Measurements from ENCODE around the gene SLC4A4.

The SLC4A4 gene

DNA sequence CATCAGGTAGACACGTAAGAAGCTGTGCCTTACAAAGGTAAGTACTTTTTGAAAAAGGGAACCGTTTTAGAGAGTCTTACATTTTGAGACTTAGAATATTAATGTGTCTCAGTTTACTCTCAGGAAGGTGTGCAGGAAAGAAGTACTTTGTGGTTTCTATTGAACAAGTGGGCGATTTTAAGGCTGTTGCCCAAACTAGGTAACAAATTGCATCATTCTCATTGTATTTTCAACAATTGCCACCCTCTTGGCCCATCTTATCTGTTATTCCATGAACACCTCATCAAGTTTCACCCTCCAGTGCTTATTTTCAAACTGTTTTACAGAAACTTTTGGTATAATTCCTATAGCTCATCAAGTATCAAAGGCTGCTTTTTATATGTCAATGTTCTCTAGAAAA lies 158.3 kb downstream of the SLC4A4 start:
- Histone ChIP-seq H3K14ac (ENCODE audit: low read length) (no peak overlapping the region), H2BK120ac (ENCODE audit: low read depth, low read length) (no peak overlapping the region), H3K4me2 (ENCODE audit: insufficient read depth, low read length, poor library complexity, severe bottlenecking) (no peak overlapping the region), H3K9ac (ENCODE audit: low read depth, low read length, poor library complexity) (no peak overlapping the region), H2AFZ (ENCODE audit: low read length) (no peak overlapping the region), H3K18ac (ENCODE audit: low read length) (no peak overlapping the region), H3K27ac (replicated peaks; ENCODE audit: low read length) (no peak overlapping the region), H3K4ac (ENCODE audit: low read length) (no peak overlapping the region), H3K79me1 (ENCODE audit: low read depth, low read length) (no peaks in the 10 kb centered on the region), H2BK15ac (ENCODE audit: low read length) (no peak overlapping the region), H2BK12ac (ENCODE audit: low read length) (no peak overlapping the region), H3K27me3 (ENCODE audit: control insufficient read depth in 3 of 3, insufficient read depth in 3 of 3, low read depth in 1 of 3, low read length in 3 of 3) (no peaks in the 10 kb centered on the region), H4K8ac (ENCODE audit: low read depth, low read length) (no peak overlapping the region), H3K4me1 (ENCODE audit: control insufficient read depth in 2 of 2, insufficient read depth in 1 of 2, low read depth in 1 of 2, low read length in 2 of 2) (no peaks in the 10 kb centered on the region), H2BK5ac (ENCODE audit: low read length) (no peak overlapping the region), H4K91ac (ENCODE audit: low read depth, low read length, poor library complexity) (no peak overlapping the region), H2AK5ac (ENCODE audit: low read depth, low read length) (no peak overlapping the region), H3K9me3 (replicated peaks in 1 of 2; ENCODE audit: control insufficient read depth in 2 of 2, insufficient read depth in 1 of 2, low read depth in 1 of 2, low read length in 2 of 2) (no peaks in the 10 kb centered on the region), H3K23ac (ENCODE audit: low read depth, low read length, poor library complexity) (no peak overlapping the region), H3K4me3 (ENCODE audit: low read length in 2 of 2) (no peak overlapping the region), H3K36me3 (replicated peaks in 1 of 2; ENCODE audit: control insufficient read depth in 2 of 2, insufficient read depth in 2 of 2, low read length in 2 of 2) (no peaks in the 10 kb centered on the region)
- WGBS, 2 donors (ENCODE audit: extremely low coverage in 2 of 2, insufficient read length in 2 of 2, insufficient replicate concordance in 1 of 2) = no CpG with 5 or more reads among the region's 3 CpGs
- no peak for DNase-seq (ENCODE audit: low spot score)

DNA sequence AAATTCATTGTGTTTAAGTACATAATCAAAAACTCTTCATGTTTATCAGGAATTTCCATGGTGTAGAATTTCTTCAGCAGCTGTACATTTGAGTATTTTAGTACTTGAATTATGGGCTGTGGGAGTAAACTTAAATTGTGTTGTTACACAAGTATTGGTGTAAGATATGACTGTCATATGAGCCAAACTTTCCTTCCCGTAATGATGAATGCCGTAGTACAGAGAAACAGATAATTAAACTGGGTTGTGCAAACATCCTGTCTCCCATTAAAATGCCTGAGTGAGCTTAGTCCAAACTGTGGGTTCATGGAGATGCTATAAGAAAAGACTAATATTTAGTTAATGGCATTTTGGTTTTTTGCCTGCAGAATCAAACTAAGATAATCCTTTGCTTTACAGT lies 159.2 kb downstream of the SLC4A4 start:
- Histone ChIP-seq H2AFZ (ENCODE audit: low read length) (no peak overlapping the region), H3K4me2 (ENCODE audit: insufficient read depth, low read length, poor library complexity, severe bottlenecking) (no peak overlapping the region), H4K91ac (ENCODE audit: low read depth, low read length, poor library complexity) (no peak overlapping the region), H3K27ac (replicated peaks; ENCODE audit: low read length) (no peak overlapping the region), H3K14ac (ENCODE audit: low read length) (no peak overlapping the region), H3K36me3 (replicated peaks in 1 of 2; ENCODE audit: control insufficient read depth in 2 of 2, insufficient read depth in 2 of 2, low read length in 2 of 2) (no peaks in the 10 kb centered on the region), H4K8ac (ENCODE audit: low read depth, low read length) (no peak overlapping the region), H3K4me3 (ENCODE audit: low read length in 2 of 2) (no peak overlapping the region), H2BK120ac (ENCODE audit: low read depth, low read length) (no peak overlapping the region), H3K9me3 (replicated peaks in 1 of 2; ENCODE audit: control insufficient read depth in 2 of 2, insufficient read depth in 1 of 2, low read depth in 1 of 2, low read length in 2 of 2) (no peaks in the 10 kb centered on the region), H3K27me3 (ENCODE audit: control insufficient read depth in 3 of 3, insufficient read depth in 3 of 3, low read depth in 1 of 3, low read length in 3 of 3) (no peaks in the 10 kb centered on the region), H2BK12ac (ENCODE audit: low read length) (no peak overlapping the region), H2AK5ac (ENCODE audit: low read depth, low read length) (no peak overlapping the region), H3K23ac (ENCODE audit: low read depth, low read length, poor library complexity) (no peak overlapping the region), H3K9ac (ENCODE audit: low read depth, low read length, poor library complexity) (no peak overlapping the region), H2BK15ac (ENCODE audit: low read length) (no peak overlapping the region), H3K79me1 (ENCODE audit: low read depth, low read length) (no peaks in the 10 kb centered on the region), H2BK5ac (ENCODE audit: low read length) (no peak overlapping the region), H3K4me1 (ENCODE audit: control insufficient read depth in 2 of 2, insufficient read depth in 1 of 2, low read depth in 1 of 2, low read length in 2 of 2) (no peaks in the 10 kb centered on the region), H3K18ac (ENCODE audit: low read length) (no peak overlapping the region), H3K4ac (ENCODE audit: low read length) (no peak overlapping the region)
- WGBS, 2 donors (ENCODE audit: extremely low coverage in 2 of 2, insufficient read length in 2 of 2, insufficient replicate concordance in 1 of 2) = no CpG with 5 or more reads among the region's 2 CpGs
- no peak for DNase-seq (ENCODE audit: low spot score)

DNA sequence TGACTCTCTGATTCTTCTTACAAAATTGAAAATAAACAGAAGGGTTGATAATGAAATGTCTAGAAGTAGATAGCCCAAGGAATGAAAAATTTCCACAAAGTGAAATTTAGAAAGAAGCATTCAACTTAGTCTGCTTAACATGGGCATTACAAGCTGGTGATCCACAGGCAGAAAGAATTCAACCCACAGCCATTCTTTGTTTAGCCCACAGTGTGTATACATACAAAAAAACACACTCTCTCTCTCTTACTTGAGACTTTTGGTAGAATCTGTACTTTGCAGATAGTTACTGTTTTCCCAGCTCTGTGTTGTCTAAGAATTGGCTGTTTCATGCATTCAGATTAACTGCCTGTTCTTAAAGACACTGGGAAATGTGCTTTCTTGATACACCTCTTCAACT lies 159.8 kb downstream of the SLC4A4 start:
- H2BK12ac ChIP-seq (ENCODE audit: low read length) = no peak overlapping the region
- H3K4me2 ChIP-seq (ENCODE audit: insufficient read depth, low read length, poor library complexity, severe bottlenecking) = no peak overlapping the region
- no peaks in the 10 kb centered on the region for H3K79me1 ChIP-seq (ENCODE audit: low read depth, low read length)
- no peak overlapping the region for H3K9ac ChIP-seq (ENCODE audit: low read depth, low read length, poor library complexity)
- no peaks in the 10 kb centered on the region for H3K36me3 ChIP-seq (replicated peaks in 1 of 2; ENCODE audit: control insufficient read depth in 2 of 2, insufficient read depth in 2 of 2, low read length in 2 of 2)
- H3K27ac ChIP-seq (replicated peaks; ENCODE audit: low read length) = no peak overlapping the region
- no peaks in the 10 kb centered on the region for H3K27me3 ChIP-seq (ENCODE audit: control insufficient read depth in 3 of 3, insufficient read depth in 3 of 3, low read depth in 1 of 3, low read length in 3 of 3)
- no peak overlapping the region for H4K91ac ChIP-seq (ENCODE audit: low read depth, low read length, poor library complexity)
- no peak overlapping the region for H3K4ac ChIP-seq (ENCODE audit: low read length)
- H3K14ac ChIP-seq (ENCODE audit: low read length) = no peak overlapping the region
- no peaks in the 10 kb centered on the region for H3K9me3 ChIP-seq (replicated peaks in 1 of 2; ENCODE audit: control insufficient read depth in 2 of 2, insufficient read depth in 1 of 2, low read depth in 1 of 2, low read length in 2 of 2)
- H3K23ac ChIP-seq (ENCODE audit: low read depth, low read length, poor library complexity) = no peak overlapping the region
- no peak overlapping the region for H2BK120ac ChIP-seq (ENCODE audit: low read depth, low read length)
- no peaks in the 10 kb centered on the region for H3K4me1 ChIP-seq (ENCODE audit: control insufficient read depth in 2 of 2, insufficient read depth in 1 of 2, low read depth in 1 of 2, low read length in 2 of 2)
- H2AK5ac ChIP-seq (ENCODE audit: low read depth, low read length) = no peak overlapping the region
- H2BK5ac ChIP-seq (ENCODE audit: low read length) = no peak overlapping the region
- H3K4me3 ChIP-seq (ENCODE audit: low read length in 2 of 2) = no peak overlapping the region
- H2AFZ ChIP-seq (ENCODE audit: low read length) = peak overlapping the region; percentile 31
- no peak overlapping the region for H2BK15ac ChIP-seq (ENCODE audit: low read length)
- no peak overlapping the region for H3K18ac ChIP-seq (ENCODE audit: low read length)
- no peak overlapping the region for H4K8ac ChIP-seq (ENCODE audit: low read depth, low read length)
- DNase-seq (ENCODE audit: low spot score) = no peak

DNA sequence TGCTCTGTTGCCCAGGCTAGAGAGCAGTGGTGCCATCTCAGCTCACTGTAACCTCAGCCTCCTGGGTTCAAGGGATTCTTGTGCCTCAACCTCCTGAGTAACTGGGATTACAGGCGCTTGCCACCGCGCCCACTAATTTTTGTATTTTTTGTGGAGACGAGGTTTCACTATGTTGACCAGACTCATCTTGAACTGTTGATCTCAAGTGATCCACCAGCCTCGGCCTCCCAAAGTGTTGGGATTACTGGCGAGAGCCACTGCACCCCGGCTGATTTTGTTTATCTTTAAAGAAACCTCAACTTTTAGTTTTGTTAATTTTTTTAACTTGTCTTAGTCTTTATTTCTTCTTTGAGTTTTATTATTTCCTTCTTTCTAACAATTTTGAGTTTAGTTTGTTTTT lies 163.2 kb downstream of the SLC4A4 start:
- H3K79me1 ChIP-seq (ENCODE audit: low read depth, low read length) = no peaks in the 10 kb centered on the region
- no peak overlapping the region for H2BK5ac ChIP-seq (ENCODE audit: low read length)
- H3K4me2 ChIP-seq (ENCODE audit: insufficient read depth, low read length, poor library complexity, severe bottlenecking) = no peak overlapping the region
- H3K27me3 ChIP-seq (ENCODE audit: control insufficient read depth in 3 of 3, insufficient read depth in 3 of 3, low read depth in 1 of 3, low read length in 3 of 3) = no peaks in the 10 kb centered on the region
- no peak overlapping the region for H3K27ac ChIP-seq (replicated peaks; ENCODE audit: low read length)
- no peak overlapping the region for H3K14ac ChIP-seq (ENCODE audit: low read length)
- no peak overlapping the region for H4K8ac ChIP-seq (ENCODE audit: low read depth, low read length)
- H2BK12ac ChIP-seq (ENCODE audit: low read length) = no peak overlapping the region
- no peak overlapping the region for H2AK5ac ChIP-seq (ENCODE audit: low read depth, low read length)
- no peak overlapping the region for H2AFZ ChIP-seq (ENCODE audit: low read length)
- no peak overlapping the region for H2BK120ac ChIP-seq (ENCODE audit: low read depth, low read length)
- no peak overlapping the region for H2BK15ac ChIP-seq (ENCODE audit: low read length)
- H3K9me3 ChIP-seq (replicated peaks in 1 of 2; ENCODE audit: control insufficient read depth in 2 of 2, insufficient read depth in 1 of 2, low read depth in 1 of 2, low read length in 2 of 2) = no peaks in the 10 kb centered on the region
- H3K9ac ChIP-seq (ENCODE audit: low read depth, low read length, poor library complexity) = no peak overlapping the region
- no peak for DNase-seq (ENCODE audit: low spot score)
- whole genome bisulfite sequencing, 2 donors (ENCODE audit: extremely low coverage in 2 of 2, insufficient read length in 2 of 2, insufficient replicate concordance in 1 of 2) = no CpG with 5 or more reads among the region's 7 CpGs
- no peak overlapping the region for H3K23ac ChIP-seq (ENCODE audit: low read depth, low read length, poor library complexity)
- H3K36me3 ChIP-seq (replicated peaks in 1 of 2; ENCODE audit: control insufficient read depth in 2 of 2, insufficient read depth in 2 of 2, low read length in 2 of 2) = no peaks in the 10 kb centered on the region
- no peaks in the 10 kb centered on the region for H3K4me1 ChIP-seq (ENCODE audit: control insufficient read depth in 2 of 2, insufficient read depth in 1 of 2, low read depth in 1 of 2, low read length in 2 of 2)
- no peak overlapping the region for H3K4ac ChIP-seq (ENCODE audit: low read length)
- H4K91ac ChIP-seq (ENCODE audit: low read depth, low read length, poor library complexity) = no peak overlapping the region
- H3K18ac ChIP-seq (ENCODE audit: low read length) = no peak overlapping the region
- H3K4me3 ChIP-seq (ENCODE audit: low read length in 2 of 2) = no peak overlapping the region

Data from neuronal stem cell (in vitro differentiated cells).